IMR-90 (cell line): ENCODE data around the gene PAFAH2. TPM values are rescaled to one million over a fixed set of nuclear protein-coding genes. Genes with fewer than 3 reads are reported as not detected.

Source experiments
- ATAC-seq: fragments of 200-7000 bp; cut with Tn5 transposase; 2 replicates; pipeline ENCODE4 v1.9.1; 2020; ENCODE audit warnings: low read depth, mild to moderate bottlenecking, moderate library complexity
- BruUV-seq: library from RNA; stranded (reverse); fragments of 400-500 nt; replicated peaks from 2 replicates; lab custom pipeline; 2021; lab: Mats Ljungman, UMichigan
- CTCF ChIA-PET: fragments of 300-600 bp; formaldehyde crosslinking; extraction: SDS; loops from one replicate; lab custom pipeline; 2021; ENCODE audit warnings: antibody characterized with exemption; lab: Yijun Ruan, JAX
- POLR2A ChIA-PET: fragments of 300-600 bp; sonication (Branson Sonifier 250); formaldehyde crosslinking; loops from one replicate; lab custom pipeline; 2022; ENCODE audit warnings: antibody characterized with exemption; ENCODE audit not compliant: unreplicated experiment; lab: Charles Lee
- DNase-seq: peaks from one replicate; pipeline ENCODE4 v3.0.0; 2013
- H2AFZ ChIP-seq: replicated peaks from 2 replicates; pipeline ENCODE3; 2013; ENCODE audit warnings: low read length, mild to moderate bottlenecking; ENCODE audit not compliant: poor library complexity
- H2AK5ac ChIP-seq: 2 replicates; pipeline ENCODE4 v1.6.1; 2013; ENCODE audit warnings: low read depth, low read length, inconsistent platforms
- H2AK9ac ChIP-seq: replicated peaks from 2 replicates; pipeline ENCODE3; 2013; ENCODE audit warnings: mild to moderate bottlenecking, low read depth, low read length, moderate library complexity; ENCODE audit not compliant: poor library complexity
- H2BK120ac ChIP-seq: 2 replicates; pipeline ENCODE4 v1.6.1; 2013; ENCODE audit warnings: low read depth, low read length, inconsistent platforms
- H2BK15ac ChIP-seq: 3 replicates; pipeline ENCODE4 v1.6.1; 2013; ENCODE audit warnings: low read depth, low read length, inconsistent platforms
- H2BK20ac ChIP-seq: 2 replicates; pipeline ENCODE4 v1.6.1; 2013; ENCODE audit warnings: low read depth, mild to moderate bottlenecking, inconsistent platforms, low read length, moderate library complexity
- H2BK5ac ChIP-seq: 2 replicates; pipeline ENCODE4 v1.6.1; 2013; ENCODE audit warnings: mild to moderate bottlenecking, low read depth, low read length, inconsistent platforms; ENCODE audit not compliant: poor library complexity, severe bottlenecking
- H3K14ac ChIP-seq: replicated peaks from 2 replicates; pipeline ENCODE4 v1.6.1; 2013; ENCODE audit warnings: low read depth, low read length, inconsistent platforms
- H3K18ac ChIP-seq: 2 replicates; pipeline ENCODE4 v1.6.1; 2013; ENCODE audit warnings: low read depth, low read length, control low read depth
- H3K23ac ChIP-seq: 2 replicates; pipeline ENCODE4 v1.6.1; 2013; ENCODE audit warnings: low read depth, low read length, inconsistent platforms
- H3K27ac ChIP-seq: 2 replicates; pipeline ENCODE4 v1.5.1; 2013; ENCODE audit warnings: mild to moderate bottlenecking, control low read depth, low read length; ENCODE audit not compliant: insufficient read depth
- H3K27me3 ChIP-seq: 2 replicates; pipeline ENCODE4 v1.6.1; 2013; ENCODE audit warnings: low read length; ENCODE audit not compliant: control insufficient read depth, insufficient read depth
- H3K36me3 ChIP-seq: 2 replicates; pipeline ENCODE4 v1.6.1; 2013; ENCODE audit warnings: low read length, mixed read lengths; ENCODE audit not compliant: control insufficient read depth, insufficient read depth
- H3K4ac ChIP-seq: 2 replicates; pipeline ENCODE4 v1.6.1; 2013; ENCODE audit warnings: low read depth, low read length, inconsistent platforms
- H3K4me1 ChIP-seq: 2 replicates; pipeline ENCODE4 v1.6.1; 2013; ENCODE audit warnings: low read length, mixed read lengths; ENCODE audit not compliant: control insufficient read depth, insufficient read depth
- H3K4me2 ChIP-seq: 2 replicates; pipeline ENCODE4 v1.6.1; 2013; ENCODE audit warnings: low read depth, mild to moderate bottlenecking, control low read depth, low read length, moderate library complexity
- H3K4me3 ChIP-seq: 2 replicates; pipeline ENCODE4 v1.5.1; 2013; ENCODE audit warnings: low read depth, mild to moderate bottlenecking, control low read depth, low read length, moderate library complexity; ENCODE audit not compliant: insufficient read depth
- H3K56ac ChIP-seq: 2 replicates; pipeline ENCODE4 v1.6.1; 2013; ENCODE audit warnings: low read length, inconsistent platforms; ENCODE audit not compliant: insufficient read depth; ENCODE audit errors: extremely low read depth
- H3K79me1 ChIP-seq, 2 experiments: 2 replicates each; pipeline ENCODE4 v1.6.1; 2013; ENCODE audit warnings: low read length in 2 of 2, inconsistent platforms in 1 of 2, low read depth in 1 of 2
- H3K9ac ChIP-seq: 2 replicates; pipeline ENCODE4 v1.6.1; 2013; ENCODE audit warnings: low read depth, low read length, control low read depth
- H3K9me1 ChIP-seq: 2 replicates; pipeline ENCODE4 v1.6.1; 2013; ENCODE audit warnings: low read length, inconsistent platforms; ENCODE audit not compliant: insufficient read depth
- H3K9me3 ChIP-seq: 2 replicates; pipeline ENCODE4 v1.6.1; 2013; ENCODE audit warnings: low read length; ENCODE audit not compliant: control insufficient read depth, insufficient read depth
- H4K20me1 ChIP-seq: 2 replicates; pipeline ENCODE4 v1.6.1; 2013; ENCODE audit warnings: low read length, inconsistent platforms; ENCODE audit not compliant: insufficient read depth
- H4K5ac ChIP-seq: 2 replicates; pipeline ENCODE4 v1.6.1; 2013; ENCODE audit warnings: mild to moderate bottlenecking, low read depth, low read length, control low read depth
- H4K8ac ChIP-seq, 2 experiments: 2 replicates each; pipeline ENCODE4 v1.6.1; 2013; ENCODE audit warnings: low read depth in 2 of 2, low read length in 2 of 2, control low read depth in 1 of 2, inconsistent platforms in 1 of 2
- H4K91ac ChIP-seq: 2 replicates; pipeline ENCODE4 v1.6.1; 2013; ENCODE audit warnings: low read depth, low read length, inconsistent platforms; ENCODE audit not compliant: insufficient read depth
- BHLHE40 ChIP-seq: fragments of 150-350 bp; IDR thresholded peaks from 2 replicates; pipeline ENCODE4 v1.6.1; 2016; ENCODE audit warnings: mild to moderate bottlenecking, low read depth, low read length
- CEBPB ChIP-seq: IDR thresholded peaks from 2 replicates; pipeline ENCODE4 v1.6.1; 2012; ENCODE audit warnings: low read depth, low read length, improper control_type of control experiment
- CHD1 ChIP-seq: IDR thresholded peaks from 2 replicates; pipeline ENCODE4 v1.6.1; 2012; ENCODE audit warnings: low read depth, low read length, improper control_type of control experiment
- FOS ChIP-seq: fragments of 150-350 bp; IDR thresholded peaks from 2 replicates; pipeline ENCODE4 v1.6.1; 2016; ENCODE audit warnings: low read depth, low read length
- MAFK ChIP-seq: IDR thresholded peaks from 2 replicates; pipeline ENCODE4 v1.6.1; 2012; ENCODE audit warnings: low read depth, low read length, improper control_type of control experiment
- MAZ ChIP-seq: IDR thresholded peaks from 2 replicates; pipeline ENCODE4 v1.6.1; 2012; ENCODE audit warnings: low read depth, mild to moderate bottlenecking, low read length, improper control_type of control experiment, moderate library complexity, borderline replicate concordance
- MXI1 ChIP-seq: IDR thresholded peaks from 2 replicates; pipeline ENCODE4 v1.6.1; 2012; ENCODE audit warnings: low read depth, mild to moderate bottlenecking, low read length, moderate library complexity, borderline replicate concordance
- NFE2L2 ChIP-seq: fragments of 150-350 bp; IDR thresholded peaks from 2 replicates; pipeline ENCODE4 v1.6.1; 2016; ENCODE audit warnings: low read depth, mild to moderate bottlenecking, low read length
- POLR2A ChIP-seq: IDR thresholded peaks from 2 replicates; pipeline ENCODE4 v1.6.1; 2012; ENCODE audit warnings: mild to moderate bottlenecking, low read depth, low read length
- RAD21 ChIP-seq: IDR thresholded peaks from 2 replicates; pipeline ENCODE4 v1.6.1; 2012; ENCODE audit warnings: low read length, improper control_type of control experiment
- RCOR1 ChIP-seq: IDR thresholded peaks from 2 replicates; pipeline ENCODE4 v1.6.1; 2012; ENCODE audit warnings: mild to moderate bottlenecking, low read length, improper control_type of control experiment; ENCODE audit not compliant: insufficient replicate concordance
- RFX5 ChIP-seq: IDR thresholded peaks from 2 replicates; pipeline ENCODE4 v1.8.0; 2012; ENCODE audit warnings: low read depth, mild to moderate bottlenecking, low read length, moderate library complexity
- SMC3 ChIP-seq: fragments of 150-350 bp; IDR thresholded peaks from 2 replicates; pipeline ENCODE4 v1.6.1; 2016; ENCODE audit warnings: low read depth, mild to moderate bottlenecking, antibody characterized with exemption, low read length, moderate library complexity
- WGBS, 2 experiments: methylation state at CpG; one replicate each; pipeline versions ENCODE4 v1.1.5 to v1.1.7; 2013; ENCODE audit warnings: missing lambda C conversion rate in 2 of 2; ENCODE audit not compliant: insufficient read length in 1 of 2; ENCODE audit errors: extremely low coverage in 2 of 2; 5-methylcytosine and 5-hydroxymethylcytosine counted together
- dilution Hi-C: fragments of 300-500 bp; cut with HindIII; formaldehyde crosslinking; loops from one replicate; pipeline ENCODE4 v1.14.3; 2018; ENCODE audit warnings: low sequenced_read_pairs; ENCODE audit not compliant: unreplicated experiment
- in situ Hi-C: fragments of 300-500 bp; cut with MboI; formaldehyde crosslinking; loops from 3 replicates; pipeline ENCODE4 v1.14.3; 2019; ENCODE audit warnings: low sequenced_read_pairs, inconsistent platforms, mixed read lengths
- intact Hi-C: fragments of 100-400 bp; cut with micrococcal nuclease; formaldehyde crosslinking; loops from 2 replicates; pipeline ENCODE4 v1.10.0; 2022
- polyA plus RNA-seq, 3 experiments: library from polyadenylated mRNA; depleted of rRNA; stranded (reverse); fragments of >200 nt; gene quantifications; 2 replicates each; pipeline ENCODE4 v1.2.3, GENCODE V29; 2012; ENCODE audit warnings: low replicate concordance in 1 of 3
- total RNA-seq: library from RNA; depleted of rRNA; stranded (reverse); fragments of >200 nt; gene quantifications from 2 replicates; pipeline ENCODE4 v1.2.3, GENCODE V29; 2012
- TF ChIP-seq, protein P1 (sequence below): conservative IDR thresholded peaks from 2 replicates; pipeline ENCODE4 v1.5.1; 2012; ENCODE audit warnings: mild to moderate bottlenecking, low read depth, low read length, improper control_type of control experiment
- TF ChIP-seq, protein P2 (sequence below): fragments of 150-350 bp; IDR thresholded peaks from 2 replicates; pipeline ENCODE4 v1.6.1; 2016; ENCODE audit warnings: low read depth, mild to moderate bottlenecking, low read length, moderate library complexity, borderline replicate concordance
- TF ChIP-seq, protein P3 (sequence below): fragments of 150-350 bp; IDR thresholded peaks from 2 replicates; pipeline ENCODE4 v1.6.1; 2017; ENCODE audit warnings: mild to moderate bottlenecking, antibody characterized with exemption, low read length, low read depth

The PAFAH2 gene
- total and polyA plus RNA-seq, 2 of the 4 experiments (the other 2 are of a cell fraction): 8.3 to 12.2 TPM

GRCh38 chr1:25948641-25949040 lies 49.2 kb downstream of the PAFAH2 start:
- Histone ChIP-seq H3K18ac (no peak overlapping the region), H2AK5ac (no peak overlapping the region), H3K9me3 (no peaks in the 10 kb centered on the region), H3K9ac (no peak overlapping the region), H2BK15ac (no peak overlapping the region), H3K4ac (no peak overlapping the region), H2AFZ (no peak overlapping the region), H3K27ac (no peak overlapping the region), H3K27me3 (no peaks in the 10 kb centered on the region), H2AK9ac (no peak overlapping the region), H3K4me1 (peaks cover 6% of the 10 kb centered on the region), H3K79me1 (no peaks in the 10 kb centered on the region), H2BK5ac (no peak overlapping the region), H4K20me1 (no peaks in the 10 kb centered on the region), H3K9me1 (0 out of 2 replicates have a peak, but pooled peaks cover 2% of the 10 kb centered on the region), H3K23ac (no peak overlapping the region), H3K4me2 (no peak overlapping the region), H4K5ac (no peak overlapping the region), H2BK120ac (no peak overlapping the region), H4K8ac (no peak overlapping the region), H3K14ac (no peak overlapping the region), H3K56ac (no peak overlapping the region), H4K91ac (no peak overlapping the region), H3K36me3 (no peaks in the 10 kb centered on the region), H2BK20ac (no peak overlapping the region), H3K4me3 (no peak overlapping the region)
- BruUV-seq: no TSS peak
- dilution Hi-C loops: no loop called here
- in situ Hi-C loops: no loop called here
- no CpG with 5 or more reads among the region's 4 CpGs for WGBS, 2 experiments
- TF ChIP-seq NFE2L2 (no peak), CEBPB (no peak), RCOR1 (no peak), MAFK (no peak), RAD21 (no peak), BHLHE40 (no peak), MAZ (no peak), FOS (no peak), SMC3 (no peak), CHD1 (no peak), MXI1 (no peak), RFX5 (no peak), POLR2A (no peak)
- TF ChIP-seq, protein P1, sequence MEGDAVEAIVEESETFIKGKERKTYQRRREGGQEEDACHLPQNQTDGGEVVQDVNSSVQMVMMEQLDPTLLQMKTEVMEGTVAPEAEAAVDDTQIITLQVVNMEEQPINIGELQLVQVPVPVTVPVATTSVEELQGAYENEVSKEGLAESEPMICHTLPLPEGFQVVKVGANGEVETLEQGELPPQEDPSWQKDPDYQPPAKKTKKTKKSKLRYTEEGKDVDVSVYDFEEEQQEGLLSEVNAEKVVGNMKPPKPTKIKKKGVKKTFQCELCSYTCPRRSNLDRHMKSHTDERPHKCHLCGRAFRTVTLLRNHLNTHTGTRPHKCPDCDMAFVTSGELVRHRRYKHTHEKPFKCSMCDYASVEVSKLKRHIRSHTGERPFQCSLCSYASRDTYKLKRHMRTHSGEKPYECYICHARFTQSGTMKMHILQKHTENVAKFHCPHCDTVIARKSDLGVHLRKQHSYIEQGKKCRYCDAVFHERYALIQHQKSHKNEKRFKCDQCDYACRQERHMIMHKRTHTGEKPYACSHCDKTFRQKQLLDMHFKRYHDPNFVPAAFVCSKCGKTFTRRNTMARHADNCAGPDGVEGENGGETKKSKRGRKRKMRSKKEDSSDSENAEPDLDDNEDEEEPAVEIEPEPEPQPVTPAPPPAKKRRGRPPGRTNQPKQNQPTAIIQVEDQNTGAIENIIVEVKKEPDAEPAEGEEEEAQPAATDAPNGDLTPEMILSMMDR: no peak
- TF ChIP-seq, protein P2, sequence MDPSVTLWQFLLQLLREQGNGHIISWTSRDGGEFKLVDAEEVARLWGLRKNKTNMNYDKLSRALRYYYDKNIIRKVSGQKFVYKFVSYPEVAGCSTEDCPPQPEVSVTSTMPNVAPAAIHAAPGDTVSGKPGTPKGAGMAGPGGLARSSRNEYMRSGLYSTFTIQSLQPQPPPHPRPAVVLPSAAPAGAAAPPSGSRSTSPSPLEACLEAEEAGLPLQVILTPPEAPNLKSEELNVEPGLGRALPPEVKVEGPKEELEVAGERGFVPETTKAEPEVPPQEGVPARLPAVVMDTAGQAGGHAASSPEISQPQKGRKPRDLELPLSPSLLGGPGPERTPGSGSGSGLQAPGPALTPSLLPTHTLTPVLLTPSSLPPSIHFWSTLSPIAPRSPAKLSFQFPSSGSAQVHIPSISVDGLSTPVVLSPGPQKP: no peak
- TF ChIP-seq, protein P3, sequence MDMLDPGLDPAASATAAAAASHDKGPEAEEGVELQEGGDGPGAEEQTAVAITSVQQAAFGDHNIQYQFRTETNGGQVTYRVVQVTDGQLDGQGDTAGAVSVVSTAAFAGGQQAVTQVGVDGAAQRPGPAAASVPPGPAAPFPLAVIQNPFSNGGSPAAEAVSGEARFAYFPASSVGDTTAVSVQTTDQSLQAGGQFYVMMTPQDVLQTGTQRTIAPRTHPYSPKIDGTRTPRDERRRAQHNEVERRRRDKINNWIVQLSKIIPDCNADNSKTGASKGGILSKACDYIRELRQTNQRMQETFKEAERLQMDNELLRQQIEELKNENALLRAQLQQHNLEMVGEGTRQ: no peak
- CTCF ChIA-PET: no interaction called here
- intact Hi-C loops: loop anchor here (5.0 kb wide), 1 partner anchor 44 kb away; no protein-coding TSS in a partner anchor
- POLR2A ChIA-PET: no interaction called here
- ATAC-seq (no peak), DNase-seq (no peak)
